Measurements from ENCODE around the gene CCDC34.

Gene CCDC34

DNA sequence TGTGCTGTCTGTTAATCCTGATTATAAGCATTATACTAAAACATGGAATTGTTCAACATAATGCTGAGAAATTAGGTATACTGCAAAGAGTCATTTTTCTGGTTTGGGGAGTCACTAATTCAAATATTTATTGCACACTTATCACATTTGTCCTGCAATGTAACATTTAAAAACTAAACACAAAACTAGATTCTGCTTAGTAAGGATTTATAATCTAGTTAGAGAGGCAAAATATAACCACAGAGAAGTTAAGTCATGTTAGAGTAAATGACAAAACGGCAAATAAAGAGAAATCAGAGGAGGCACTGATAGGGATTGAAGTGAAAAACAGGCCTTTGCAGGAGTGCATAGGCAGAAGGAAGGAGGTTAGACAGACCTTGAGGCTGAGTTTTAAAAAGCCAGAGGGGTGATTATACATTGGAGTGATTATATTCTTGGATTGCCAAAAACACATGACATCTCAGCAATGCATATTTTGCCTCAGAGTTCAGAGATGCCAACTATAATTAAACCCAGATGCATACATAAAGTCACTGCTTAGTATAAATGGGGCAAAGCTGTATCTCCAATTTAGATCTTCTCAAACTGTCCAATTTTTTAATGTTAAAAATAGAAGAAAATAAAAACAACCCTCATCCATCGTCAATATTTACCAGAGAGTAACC is 49.7 kb downstream of the CCDC34 start:
- H3K4me3 ChIP-seq (replicated peaks; ENCODE audit: low read depth, low read length) = no peak overlapping the region
- no peak for DNase-seq (ENCODE audit: extremely low read depth, low read depth)
- TF ChIP-seq, protein P1, sequence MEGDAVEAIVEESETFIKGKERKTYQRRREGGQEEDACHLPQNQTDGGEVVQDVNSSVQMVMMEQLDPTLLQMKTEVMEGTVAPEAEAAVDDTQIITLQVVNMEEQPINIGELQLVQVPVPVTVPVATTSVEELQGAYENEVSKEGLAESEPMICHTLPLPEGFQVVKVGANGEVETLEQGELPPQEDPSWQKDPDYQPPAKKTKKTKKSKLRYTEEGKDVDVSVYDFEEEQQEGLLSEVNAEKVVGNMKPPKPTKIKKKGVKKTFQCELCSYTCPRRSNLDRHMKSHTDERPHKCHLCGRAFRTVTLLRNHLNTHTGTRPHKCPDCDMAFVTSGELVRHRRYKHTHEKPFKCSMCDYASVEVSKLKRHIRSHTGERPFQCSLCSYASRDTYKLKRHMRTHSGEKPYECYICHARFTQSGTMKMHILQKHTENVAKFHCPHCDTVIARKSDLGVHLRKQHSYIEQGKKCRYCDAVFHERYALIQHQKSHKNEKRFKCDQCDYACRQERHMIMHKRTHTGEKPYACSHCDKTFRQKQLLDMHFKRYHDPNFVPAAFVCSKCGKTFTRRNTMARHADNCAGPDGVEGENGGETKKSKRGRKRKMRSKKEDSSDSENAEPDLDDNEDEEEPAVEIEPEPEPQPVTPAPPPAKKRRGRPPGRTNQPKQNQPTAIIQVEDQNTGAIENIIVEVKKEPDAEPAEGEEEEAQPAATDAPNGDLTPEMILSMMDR (IDR thresholded peaks at IDR 0.05; ENCODE audit: low read depth, low read length, missing control alignments) = no peak

DNA sequence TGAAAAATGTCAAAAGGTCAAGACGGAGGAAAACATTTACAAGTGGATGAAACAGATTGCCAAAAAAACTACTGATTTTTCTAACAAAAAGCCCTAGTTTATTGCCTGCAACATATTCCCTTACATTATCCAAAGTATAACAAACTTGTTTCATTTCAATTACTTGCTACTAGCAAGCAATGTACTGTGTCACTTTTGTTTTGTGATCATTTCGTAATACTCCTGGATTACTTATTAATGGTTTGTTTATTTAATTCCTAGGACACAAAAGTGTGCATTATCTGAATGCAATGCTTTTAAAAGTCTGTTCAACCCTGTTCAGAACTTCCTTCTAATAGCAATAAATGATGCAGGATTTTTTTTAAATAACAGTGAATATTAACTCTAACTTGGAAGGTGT is 50.9 kb downstream of the CCDC34 start:
- DNase-seq (ENCODE audit: extremely low read depth, low read depth) = no peak

DNA sequence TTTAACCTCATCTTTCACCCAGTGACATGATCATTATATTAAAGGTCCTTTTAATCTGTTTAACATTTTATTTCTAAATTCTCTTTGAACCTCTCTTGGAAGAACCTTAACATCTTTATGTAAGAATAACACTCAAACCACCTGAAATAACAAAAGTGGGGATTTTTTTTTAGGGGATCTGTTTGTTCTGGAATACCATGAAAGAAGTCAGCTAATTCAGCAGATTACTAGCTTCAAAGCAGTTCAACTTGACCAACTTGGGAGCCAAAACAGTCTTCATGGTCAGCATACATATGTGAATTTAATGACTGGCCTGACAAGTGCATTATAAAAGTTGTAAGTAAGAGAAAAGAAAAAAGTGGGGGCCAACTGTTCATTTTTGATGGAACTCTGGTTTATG is 52.3 kb downstream of the CCDC34 start:
- no peak overlapping the region for H3K4me3 ChIP-seq (replicated peaks; ENCODE audit: low read depth, low read length)
- no peak for DNase-seq (ENCODE audit: extremely low read depth, low read depth)
- TF ChIP-seq, protein P1 (IDR thresholded peaks at IDR 0.05; ENCODE audit: low read depth, low read length, missing control alignments) = no peak

More for the DNA sequence above, 50.9 kb downstream of the CCDC34 start:
- no peak overlapping the region for H3K4me3 ChIP-seq (replicated peaks; ENCODE audit: low read depth, low read length)
- TF ChIP-seq, protein P1 (IDR thresholded peaks at IDR 0.05; ENCODE audit: low read depth, low read length, missing control alignments) = no peak

DNA sequence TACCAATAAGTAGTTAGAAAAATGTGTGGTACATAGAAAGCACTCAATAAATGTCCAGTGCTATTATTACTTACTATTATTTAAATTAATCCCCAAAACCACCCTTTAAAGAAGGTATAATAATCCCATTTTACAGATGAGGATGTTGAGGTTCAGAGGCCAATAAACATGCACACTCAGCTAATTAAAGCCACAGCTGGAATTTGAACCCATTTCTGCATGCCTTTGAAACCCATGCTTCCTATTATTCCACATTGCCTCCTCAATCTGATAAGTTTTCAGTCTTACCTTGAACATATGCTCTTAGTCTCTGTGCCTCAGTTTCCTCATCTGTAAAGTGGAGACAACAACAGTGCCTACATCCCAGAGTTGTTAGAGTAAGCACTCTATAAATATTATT is 52.8 kb downstream of the CCDC34 start:
- no peak overlapping the region for H3K4me3 ChIP-seq (replicated peaks; ENCODE audit: low read depth, low read length)
- TF ChIP-seq, protein P1 (IDR thresholded peaks at IDR 0.05; ENCODE audit: low read depth, low read length, missing control alignments) = no peak
- DNase-seq (ENCODE audit: extremely low read depth, low read depth) = no peak

DNA sequence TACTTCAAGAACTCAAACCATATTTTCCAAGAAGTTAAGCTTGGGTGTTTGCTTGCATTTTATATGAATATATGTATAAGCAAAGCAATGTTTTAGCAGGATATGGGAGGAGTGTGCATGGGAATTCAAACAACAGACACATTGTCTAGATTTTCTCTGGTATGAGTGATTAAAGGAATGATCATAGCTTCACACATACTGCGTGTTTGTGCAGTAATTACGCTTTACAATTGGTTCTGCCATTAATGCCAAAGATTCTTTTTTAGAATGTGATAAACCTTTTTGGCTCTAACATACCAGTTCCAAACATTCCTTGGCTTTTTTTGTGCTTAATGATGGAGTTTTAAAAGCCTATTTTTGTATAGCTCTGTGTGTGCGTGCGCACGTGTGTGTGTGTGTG is 54.0 kb downstream of the CCDC34 start:
- H3K4me3 ChIP-seq (replicated peaks; ENCODE audit: low read depth, low read length) = no peak overlapping the region
- DNase-seq (ENCODE audit: extremely low read depth, low read depth) = no peak
- TF ChIP-seq, protein P1 (IDR thresholded peaks at IDR 0.05; ENCODE audit: low read depth, low read length, missing control alignments) = no peak

DNA sequence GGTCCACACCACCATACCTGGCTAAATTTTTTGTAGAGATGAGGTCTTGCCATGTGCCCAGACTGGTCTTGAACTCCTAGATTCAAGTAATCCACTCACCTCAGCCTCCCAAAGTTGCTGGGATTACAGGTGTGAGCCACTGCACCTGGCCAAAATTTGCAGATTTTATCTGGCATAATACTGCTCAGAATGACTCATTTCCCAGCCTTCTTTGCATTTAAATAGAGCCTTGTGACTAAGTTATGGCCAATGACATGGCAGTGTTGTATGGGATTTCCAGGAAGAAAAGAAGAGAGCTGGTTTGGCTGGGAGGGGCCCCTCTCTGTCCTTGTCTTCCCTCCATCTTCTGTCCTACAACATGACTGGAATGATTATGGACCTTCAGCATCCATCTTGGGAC is 55.8 kb downstream of the CCDC34 start:
- no peak for DNase-seq (ENCODE audit: extremely low read depth, low read depth)
- TF ChIP-seq, protein P1 (IDR thresholded peaks at IDR 0.05; ENCODE audit: low read depth, low read length, missing control alignments) = no peak
- H3K4me3 ChIP-seq (replicated peaks; ENCODE audit: low read depth, low read length) = no peak overlapping the region

DNA sequence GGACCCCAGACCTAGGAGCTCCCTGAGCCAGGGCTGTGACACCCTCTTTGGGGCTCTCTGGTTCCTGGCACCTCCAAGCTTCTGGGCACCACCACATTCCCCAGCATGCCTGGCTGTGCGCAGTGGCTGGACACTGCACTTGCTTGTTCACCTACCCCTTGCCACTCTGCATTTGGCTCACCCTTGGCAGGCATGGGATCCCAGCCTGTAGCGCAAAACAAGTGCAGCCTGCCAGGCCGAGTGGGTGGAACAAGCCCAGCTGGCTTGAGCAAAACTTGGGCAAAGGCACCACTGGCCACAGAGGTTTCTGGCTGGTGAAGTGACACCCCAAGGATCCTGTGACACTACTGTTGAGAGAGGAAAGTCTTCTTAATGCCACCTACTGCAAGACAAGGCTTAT is 57.3 kb downstream of the CCDC34 start:
- TF ChIP-seq, protein P1 (IDR thresholded peaks at IDR 0.05; ENCODE audit: low read depth, low read length, missing control alignments) = no peak
- no peak for DNase-seq (ENCODE audit: extremely low read depth, low read depth)
- no peak overlapping the region for H3K4me3 ChIP-seq (replicated peaks; ENCODE audit: low read depth, low read length)
